Endothelial cell of hepatic sinusoid (primary cell): ENCODE measurements around the gene MAP4K3.
"Not testable (repeated sequence)": the region's sequence is repeated elsewhere in the genome, so short reads cannot be mapped to it uniquely, and the experiment has no call there.

Experiments used
- in situ Hi-C: cut with HindIII; loops from 2 replicates; pipeline ENCODE4 v1.10.0; 2017; ENCODE audit warnings: low sequenced_read_pairs

MAP4K3 gene

GRCh38 chr2:39411181-39411944, 25.7 kb downstream of the MAP4K3 start:
- in situ Hi-C loops = loop anchor here (5.0 kb wide), 1 partner anchor 106 kb away; no protein-coding TSS in a partner anchor

- in situ Hi-C loops = loop anchor here (5.0 kb wide), 1 partner anchor 107 kb away; no protein-coding TSS in a partner anchor
Observed at GRCh38 chr2:39409697-39410389, 27.2 kb downstream of the MAP4K3 start.

GRCh38 chr2:39408351-39409136, 28.5 kb downstream of the MAP4K3 start:
- in situ Hi-C loops = no loop called here

- in situ Hi-C loops = no loop called here
Observed at GRCh38 chr2:39407516-39408296, 29.4 kb downstream of the MAP4K3 start.

GRCh38 chr2:39405364-39405763, 31.7 kb downstream of the MAP4K3 start:
- in situ Hi-C loops = no loop called here

GRCh38 chr2:39403311-39403710, 33.8 kb downstream of the MAP4K3 start:
- in situ Hi-C loops = no loop called here

- in situ Hi-C loops = no loop called here
Observed at GRCh38 chr2:39401319-39401718, 35.8 kb downstream of the MAP4K3 start.

- in situ Hi-C loops = no loop called here
Observed at GRCh38 chr2:39399570-39399969, 37.5 kb downstream of the MAP4K3 start.

GRCh38 chr2:39395313-39395712, 41.8 kb downstream of the MAP4K3 start:
- in situ Hi-C loops = no loop called here

- in situ Hi-C loops = no loop called here
Observed at GRCh38 chr2:39394516-39394961, 42.5 kb downstream of the MAP4K3 start.

GRCh38 chr2:39392672-39393071, 44.4 kb downstream of the MAP4K3 start:
- in situ Hi-C loops = no loop called here

- in situ Hi-C loops = no loop called here
Observed at GRCh38 chr2:39390216-39390615, 46.9 kb downstream of the MAP4K3 start.

GRCh38 chr2:39386064-39386463, 51.0 kb downstream of the MAP4K3 start:
- in situ Hi-C loops = no loop called here

- in situ Hi-C loops = no loop called here
Observed at GRCh38 chr2:39385172-39385571, 51.9 kb downstream of the MAP4K3 start.

GRCh38 chr2:39384071-39384470, 53.0 kb downstream of the MAP4K3 start:
- in situ Hi-C loops = not testable (repeated sequence)

GRCh38 chr2:39383146-39383545, 53.9 kb downstream of the MAP4K3 start:
- in situ Hi-C loops = no loop called here

- in situ Hi-C loops = no loop called here
Observed at GRCh38 chr2:39381653-39382052, 55.4 kb downstream of the MAP4K3 start.

- in situ Hi-C loops = no loop called here
Observed at GRCh38 chr2:39380525-39381150, 56.4 kb downstream of the MAP4K3 start.

GRCh38 chr2:39379643-39380524, 57.2 kb downstream of the MAP4K3 start:
- in situ Hi-C loops = no loop called here
